GM12878 (cell line): ENCODE data around the gene ALDH1L2. TPM values are rescaled to one million over a fixed set of nuclear protein-coding genes. Genes with fewer than 3 reads are reported as not detected.

ENCODE experiments used
- ATAC-seq: fragments of 200-7000 bp; cut with Tn5 transposase; 3 replicates; pipeline ENCODE4 v1.9.1; 2020; ENCODE audit warnings: mild to moderate bottlenecking, moderate library complexity
- BruUV-seq: library from RNA; stranded (reverse); fragments of 400-500 nt; replicated peaks from 2 replicates; lab custom pipeline; 2021; lab: Mats Ljungman, UMichigan
- CTCF ChIA-PET: fragments of 300-600 bp; sonication (Branson Sonifier 250); formaldehyde crosslinking; extraction: SDS; loops from one replicate; lab custom pipeline; 2021; ENCODE audit warnings: inconsistent platforms; lab: Yijun Ruan, JAX
- POLR2A ChIA-PET: fragments of 350-600 bp; formaldehyde crosslinking; extraction: SDS; loops from one replicate; lab custom pipeline; 2021; ENCODE audit warnings: inconsistent platforms; lab: Charles Lee
- RAD21 ChIA-PET: fragments of 300-600 bp; sonication (Branson Sonifier 250); formaldehyde crosslinking; loops from one replicate; lab custom pipeline; 2023; ENCODE audit warnings: antibody characterized with exemption; ENCODE audit not compliant: unreplicated experiment; lab: Charles Lee
- SMC1A ChIA-PET: fragments of 300-600 bp; sonication (Branson Sonifier 250); formaldehyde crosslinking; loops from one replicate; lab custom pipeline; 2023; ENCODE audit not compliant: unreplicated experiment, uncharacterized antibody; lab: Charles Lee
- DNase-seq: peaks from one replicate; pipeline ENCODE4 v3.0.0-alpha.2; 2011; ENCODE audit warnings: low read depth, low spot score
- FAIRE-seq: peaks from 3 replicates; lab custom pipeline; 2011; peaks lifted over from hg19 to GRCh38; lab: Jason Lieb, UNC
- H2AFZ ChIP-seq: 2 replicates; pipeline ENCODE4 v1.6.0; 2011; ENCODE audit warnings: low read depth, low read length, control low read depth; ENCODE audit not compliant: control insufficient read depth
- H3K27ac ChIP-seq: 2 replicates; pipeline ENCODE4 v1.5.1; 2011; ENCODE audit warnings: control low read depth; ENCODE audit not compliant: control insufficient read depth, insufficient read depth
- H3K27me3 ChIP-seq, 2 experiments: replicated peaks in 1 of 2; 2 replicates each; pipeline versions ENCODE4 v1.6.0 to v1.6.1; 2011; ENCODE audit warnings: low read length in 1 of 2; ENCODE audit not compliant: control insufficient read depth in 2 of 2, insufficient read depth in 2 of 2
- H3K36me3 ChIP-seq, 2 experiments: 2 replicates each; pipeline ENCODE4 v1.5.1; 2011; ENCODE audit warnings: low read length in 1 of 2; ENCODE audit not compliant: control insufficient read depth in 2 of 2, insufficient read depth in 2 of 2
- H3K4me1 ChIP-seq: 2 replicates; pipeline ENCODE4 v1.6.1; 2011; ENCODE audit warnings: mild to moderate bottlenecking, low read length, moderate library complexity, mixed read lengths; ENCODE audit not compliant: control insufficient read depth, insufficient read depth
- H3K4me2 ChIP-seq: 2 replicates; pipeline ENCODE4 v1.6.0; 2011; ENCODE audit warnings: control low read depth; ENCODE audit not compliant: control insufficient read depth, insufficient read depth
- H3K4me3 ChIP-seq: fragments of 200-600 bp; sonication (generic); 2 replicates; pipeline ENCODE4 v1.5.1; 2016
- H3K79me2 ChIP-seq: 2 replicates; pipeline ENCODE4 v1.6.0; 2011; ENCODE audit warnings: low read length; ENCODE audit not compliant: control insufficient read depth, insufficient read depth
- H3K9ac ChIP-seq: 2 replicates; pipeline ENCODE4 v1.8.0; 2011; ENCODE audit warnings: low read length, control low read depth, mixed read lengths; ENCODE audit not compliant: control insufficient read depth, insufficient read depth
- H3K9me3 ChIP-seq: replicated peaks from 3 replicates; pipeline ENCODE4 v1.5.1; 2011; ENCODE audit warnings: mild to moderate bottlenecking, low read length; ENCODE audit not compliant: control insufficient read depth, insufficient read depth
- H4K20me1 ChIP-seq: 2 replicates; pipeline ENCODE4 v1.6.0; 2011; ENCODE audit not compliant: control insufficient read depth, insufficient read depth
- CBFB ChIP-seq: IDR thresholded peaks from 2 replicates; pipeline ENCODE4 v1.6.1; 2016; ENCODE audit warnings: antibody characterized with exemption, low read depth
- EED ChIP-seq: sonication (generic); IDR thresholded peaks from 2 replicates; pipeline ENCODE4 v1.6.1; 2016; ENCODE audit warnings: antibody characterized with exemption, low read depth
- FOXM1 ChIP-seq: IDR thresholded peaks from 2 replicates; pipeline ENCODE4 v1.6.1; 2012; ENCODE audit warnings: low read depth, mild to moderate bottlenecking, inconsistent platforms, low read length, moderate library complexity
- IKZF2 ChIP-seq, 2 experiments: fragments of 450-650 bp; IDR thresholded peaks; 2 replicates each; pipeline ENCODE4 v1.6.1; 2017; ENCODE audit warnings: mild to moderate bottlenecking in 2 of 2, moderate library complexity in 2 of 2
- JUND ChIP-seq: IDR thresholded peaks from 2 replicates; pipeline ENCODE4 v1.6.1; 2012; ENCODE audit warnings: low read depth, mild to moderate bottlenecking, low read length, improper control_type of control experiment, moderate library complexity
- MTA3 ChIP-seq: IDR thresholded peaks from 2 replicates; pipeline ENCODE4 v1.6.1; 2012; ENCODE audit warnings: low read length, inconsistent platforms, borderline replicate concordance
- MYC ChIP-seq: IDR thresholded peaks from 2 replicates; pipeline ENCODE4 v1.6.1; 2011; ENCODE audit warnings: mild to moderate bottlenecking, low read length, moderate library complexity, inconsistent platforms; ENCODE audit not compliant: insufficient read depth, insufficient replicate concordance, insufficient read length, severe bottlenecking
- NRF1 ChIP-seq: conservative IDR thresholded peaks from 2 replicates; pipeline ENCODE4 v1.6.1; 2011; ENCODE audit warnings: mild to moderate bottlenecking, low read depth, low read length, improper control_type of control experiment
- PAX5 ChIP-seq: IDR thresholded peaks from 2 replicates; pipeline ENCODE4 v1.6.1; 2011; ENCODE audit warnings: low read depth, low read length, borderline replicate concordance
- RB1 ChIP-seq: fragments of 450-650 bp; formaldehyde crosslinking; IDR thresholded peaks from 2 replicates; pipeline ENCODE4 v1.6.1; 2017; ENCODE audit warnings: mild to moderate bottlenecking, borderline replicate concordance
- RBBP5 ChIP-seq: fragments of 200-600 bp; sonication (generic); conservative IDR thresholded peaks from 2 replicates; pipeline ENCODE4 v1.6.1; 2016
- SMC3 ChIP-seq: IDR thresholded peaks from 2 replicates; pipeline ENCODE4 v1.6.1; 2011; ENCODE audit warnings: low read length, improper control_type of control experiment, borderline replicate concordance
- WGBS: methylation state at CpG from one replicate; pipeline ENCODE4 v1.1.6; 2016; ENCODE audit warnings: low lambda C conversion rate; ENCODE audit not compliant: insufficient replicate concordance, insufficient coverage; ENCODE audit errors: missing lambda C conversion rate; 5-methylcytosine and 5-hydroxymethylcytosine counted together
- in situ Hi-C: fragments of 300-500 bp; cut with MboI; formaldehyde crosslinking; loops from 9 replicates; pipeline ENCODE4 v1.14.3; 2018; ENCODE audit warnings: mixed read lengths
- intact Hi-C: fragments of 100-400 bp; cut with micrococcal nuclease; formaldehyde crosslinking; loops from one replicate; pipeline ENCODE4 v1.14.2; 2022; ENCODE audit not compliant: unreplicated experiment
- polyA plus RNA-seq, 11 experiments: library from polyadenylated mRNA; depleted of rRNA in 4 of 11; unstranded in 6 of 11; stranded (reverse) in 5 of 11; fragments of >200 nt; fragmentation: Nextera tagmentation in 4 of 11; fragmentation: Illumina TruSeq in 1 of 11; extraction: Ambion mirVana in 4 of 11; extraction: Trizol in 1 of 11; gene quantifications; 1 replicate in 1 of 11; 2 replicates in 10 of 11; pipeline versions ENCODE4 v1.2.1 to v1.2.3, GENCODE V29; 2011 to 2016; ENCODE audit warnings: inconsistent platforms in 2 of 11, missing spikeins in 2 of 11, low read depth in 1 of 11
- total RNA-seq, 4 experiments: library from RNA; depleted of rRNA in 3 of 4; stranded (reverse); fragments of >200 nt in 3 of 4; fragmentation: Illumina TruSeq in 1 of 4; extraction: Trizol in 1 of 4; gene quantifications; 2 replicates each; pipeline versions ENCODE4 v1.2.1 to v1.2.3, GENCODE V29; 2013 to 2021
- TF ChIP-seq, protein P1 (sequence below): fragments of 450-650 bp; IDR thresholded peaks from 2 replicates; pipeline ENCODE4 v1.6.1; 2017; ENCODE audit warnings: mild to moderate bottlenecking, moderate library complexity

Gene ALDH1L2
- total and polyA plus RNA-seq, 10 of the 15 experiments (the other 5 are each of a cell fraction or from before 2014, with no cell fraction given), result 0.15 to 13.7 (median 8.5) TPM

DNA sequence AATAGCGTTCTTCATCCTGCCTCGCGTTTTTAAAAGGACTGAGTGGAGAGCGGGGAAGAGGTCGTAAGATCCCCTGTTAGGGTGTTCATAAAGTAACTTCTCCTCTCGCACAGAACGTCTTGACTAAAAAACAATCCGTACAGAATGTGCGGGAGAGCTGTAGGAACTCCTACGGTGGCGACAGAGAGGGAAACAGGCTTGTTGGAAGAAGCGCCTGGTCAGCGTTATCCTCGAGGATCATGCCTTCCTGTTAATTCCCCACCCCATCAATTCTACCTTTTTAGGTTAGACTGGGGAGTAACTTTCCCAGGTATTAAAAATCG, 22.9 kb upstream of the ALDH1L2 start:
- Histone ChIP-seq H3K27me3 (no peaks in the 10 kb centered on the region), H3K4me3 (peak overlapping the region; percentile 80), H4K20me1 (no peaks in the 10 kb centered on the region), H3K36me3 (no peaks in the 10 kb centered on the region), H3K27ac (peak overlapping the region; percentile 61; the same call in 1 of the 2 replicates), H3K9me3 (no peaks in the 10 kb centered on the region; the same call in 2 of the 3 replicates), H3K79me2 (peaks cover 46% of the 10 kb centered on the region), H2AFZ (peak overlapping the region; percentile 97), H3K9ac (peak overlapping the region; percentile 85), H3K4me2 (peak overlapping the region; percentile 93), H3K4me1 (peaks cover 4% of the 10 kb centered on the region; the same call in 1 of the 2 replicates)
- TSS peak; percentile 76 for BruUV-seq
- RAD21 ChIA-PET, result interaction anchor here (1.1 kb wide), 1 partner anchor 34 kb away, joined by 3 read pairs; no protein-coding TSS in a partner anchor
- POLR2A ChIA-PET, result interaction anchor here (0.6 to 1.3 kb wide), 4 partner anchors 9 to 820 kb away, joined by 3 to 4 read pairs (median 3); no protein-coding TSS in a partner anchor
- TF ChIP-seq IKZF2 (IDR thresholded peaks at IDR 0.05) (0 out of 4 replicates have a peak, but pooled peaks of 1 of the 2 experiments have one; percentile 24), JUND (no peak), MYC (peak; percentile 11), EED (peak; percentile 40)
- SMC1A ChIA-PET, result interaction anchor here (1.4 kb wide), 1 partner anchor 148 kb away, joined by 5 read pairs; no protein-coding TSS in a partner anchor
- CTCF ChIA-PET, result no interaction called here
- intact Hi-C loops (loop anchor here (10.0 kb wide), 1 partner anchor 642 kb away; no protein-coding TSS in a partner anchor), in situ Hi-C loops (no loop called here)
- FAIRE-seq (no peak), ATAC-seq (peak; percentile 1), DNase-seq (no peak)
- WGBS, result under 1% methylated on average over 15 of the region's 15 CpGs

GRCh38 chr12:105106621-105107020, 22.4 kb upstream of the ALDH1L2 start:
- H3K4me1 ChIP-seq, result peaks cover 4% of the 10 kb centered on the region; the same call in 1 of the 2 replicates
- H3K9me3 ChIP-seq, result no peaks in the 10 kb centered on the region; the same call in 2 of the 3 replicates
- ChIA-PET RAD21 (no interaction called here), POLR2A (interaction anchor here (0.6 kb wide), 2 partner anchors 225 to 347 kb away, joined by 3 read pairs; no protein-coding TSS in a partner anchor), CTCF (no interaction called here), SMC1A (interaction anchor here (0.6 to 1.4 kb wide), 2 partner anchors 27 to 147 kb away, joined by 3 to 5 read pairs; no protein-coding TSS in a partner anchor)
- H3K9ac ChIP-seq, result no peak overlapping the region
- H3K4me3 ChIP-seq, result peak overlapping the region; percentile 80
- peak overlapping the region; percentile 97 for H2AFZ ChIP-seq
- intact Hi-C loops, result loop anchor here (10.0 kb wide), 1 partner anchor 642 kb away; no protein-coding TSS in a partner anchor
- FAIRE-seq (peak; percentile 44), ATAC-seq (no peak), DNase-seq (no peak)
- in situ Hi-C loops, result no loop called here
- H3K79me2 ChIP-seq, result peaks cover 41% of the 10 kb centered on the region
- H4K20me1 ChIP-seq, result no peaks in the 10 kb centered on the region
- no peaks in the 10 kb centered on the region for H3K27me3 ChIP-seq
- H3K36me3 ChIP-seq, result no peaks in the 10 kb centered on the region
- no peak overlapping the region for H3K27ac ChIP-seq
- BruUV-seq, result no TSS peak
- 27% methylated on average over 7 of the region's 7 CpGs for WGBS
- peak overlapping the region; percentile 93 for H3K4me2 ChIP-seq
- TF ChIP-seq MYC, result no peak
- TF ChIP-seq PAX5, result no peak
- TF ChIP-seq RBBP5, result no peak
- no peak for TF ChIP-seq CBFB
- no peak for TF ChIP-seq NRF1
- no peak for TF ChIP-seq SMC3
- no peak for TF ChIP-seq MTA3
- TF ChIP-seq, protein P1, sequence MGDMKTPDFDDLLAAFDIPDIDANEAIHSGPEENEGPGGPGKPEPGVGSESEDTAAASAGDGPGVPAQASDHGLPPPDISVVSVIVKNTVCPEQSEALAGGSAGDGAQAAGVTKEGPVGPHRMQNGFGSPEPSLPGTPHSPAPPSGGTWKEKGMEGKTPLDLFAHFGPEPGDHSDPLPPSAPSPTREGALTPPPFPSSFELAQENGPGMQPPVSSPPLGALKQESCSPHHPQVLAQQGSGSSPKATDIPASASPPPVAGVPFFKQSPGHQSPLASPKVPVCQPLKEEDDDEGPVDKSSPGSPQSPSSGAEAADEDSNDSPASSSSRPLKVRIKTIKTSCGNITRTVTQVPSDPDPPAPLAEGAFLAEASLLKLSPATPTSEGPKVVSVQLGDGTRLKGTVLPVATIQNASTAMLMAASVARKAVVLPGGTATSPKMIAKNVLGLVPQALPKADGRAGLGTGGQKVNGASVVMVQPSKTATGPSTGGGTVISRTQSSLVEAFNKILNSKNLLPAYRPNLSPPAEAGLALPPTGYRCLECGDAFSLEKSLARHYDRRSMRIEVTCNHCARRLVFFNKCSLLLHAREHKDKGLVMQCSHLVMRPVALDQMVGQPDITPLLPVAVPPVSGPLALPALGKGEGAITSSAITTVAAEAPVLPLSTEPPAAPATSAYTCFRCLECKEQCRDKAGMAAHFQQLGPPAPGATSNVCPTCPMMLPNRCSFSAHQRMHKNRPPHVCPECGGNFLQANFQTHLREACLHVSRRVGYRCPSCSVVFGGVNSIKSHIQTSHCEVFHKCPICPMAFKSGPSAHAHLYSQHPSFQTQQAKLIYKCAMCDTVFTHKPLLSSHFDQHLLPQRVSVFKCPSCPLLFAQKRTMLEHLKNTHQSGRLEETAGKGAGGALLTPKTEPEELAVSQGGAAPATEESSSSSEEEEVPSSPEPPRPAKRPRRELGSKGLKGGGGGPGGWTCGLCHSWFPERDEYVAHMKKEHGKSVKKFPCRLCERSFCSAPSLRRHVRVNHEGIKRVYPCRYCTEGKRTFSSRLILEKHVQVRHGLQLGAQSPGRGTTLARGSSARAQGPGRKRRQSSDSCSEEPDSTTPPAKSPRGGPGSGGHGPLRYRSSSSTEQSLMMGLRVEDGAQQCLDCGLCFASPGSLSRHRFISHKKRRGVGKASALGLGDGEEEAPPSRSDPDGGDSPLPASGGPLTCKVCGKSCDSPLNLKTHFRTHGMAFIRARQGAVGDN, result no peak
- TF ChIP-seq RB1, result no peak
- no peak for TF ChIP-seq FOXM1
